Measurements from ENCODE around the gene CAMK2B.

CAMK2B gene

DNA sequence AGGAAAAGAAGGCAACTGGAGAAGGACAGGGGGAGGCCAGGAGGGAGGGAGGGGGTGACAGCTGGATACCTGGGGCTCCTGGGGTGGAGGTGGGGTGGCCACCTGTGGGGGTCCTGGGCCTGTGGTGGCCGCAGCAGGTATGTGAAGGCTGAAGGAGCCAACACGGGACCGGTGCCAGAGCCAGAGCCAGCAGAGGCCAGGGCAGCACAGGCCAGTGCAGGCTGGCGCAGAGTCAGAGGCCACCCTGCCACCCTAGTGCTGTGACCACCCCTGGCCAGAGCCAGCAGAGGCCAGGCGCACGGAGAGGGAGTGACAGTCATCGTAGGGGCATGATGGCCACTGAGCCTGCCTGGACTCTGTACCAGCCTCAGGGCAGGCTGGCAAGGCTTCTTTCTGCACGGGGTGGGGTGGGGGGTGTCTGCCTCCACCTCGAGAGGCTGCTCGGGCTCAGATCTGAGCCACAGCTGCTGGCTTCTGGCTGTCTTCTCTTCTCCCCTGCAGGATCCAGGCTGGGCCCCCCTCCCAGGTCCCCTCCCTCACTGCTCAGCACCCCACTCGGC is 95.8 kb downstream of the CAMK2B start:
- TF ChIP-seq, protein P1, sequence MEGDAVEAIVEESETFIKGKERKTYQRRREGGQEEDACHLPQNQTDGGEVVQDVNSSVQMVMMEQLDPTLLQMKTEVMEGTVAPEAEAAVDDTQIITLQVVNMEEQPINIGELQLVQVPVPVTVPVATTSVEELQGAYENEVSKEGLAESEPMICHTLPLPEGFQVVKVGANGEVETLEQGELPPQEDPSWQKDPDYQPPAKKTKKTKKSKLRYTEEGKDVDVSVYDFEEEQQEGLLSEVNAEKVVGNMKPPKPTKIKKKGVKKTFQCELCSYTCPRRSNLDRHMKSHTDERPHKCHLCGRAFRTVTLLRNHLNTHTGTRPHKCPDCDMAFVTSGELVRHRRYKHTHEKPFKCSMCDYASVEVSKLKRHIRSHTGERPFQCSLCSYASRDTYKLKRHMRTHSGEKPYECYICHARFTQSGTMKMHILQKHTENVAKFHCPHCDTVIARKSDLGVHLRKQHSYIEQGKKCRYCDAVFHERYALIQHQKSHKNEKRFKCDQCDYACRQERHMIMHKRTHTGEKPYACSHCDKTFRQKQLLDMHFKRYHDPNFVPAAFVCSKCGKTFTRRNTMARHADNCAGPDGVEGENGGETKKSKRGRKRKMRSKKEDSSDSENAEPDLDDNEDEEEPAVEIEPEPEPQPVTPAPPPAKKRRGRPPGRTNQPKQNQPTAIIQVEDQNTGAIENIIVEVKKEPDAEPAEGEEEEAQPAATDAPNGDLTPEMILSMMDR (IDR thresholded peaks at IDR 0.05; ENCODE audit: low read depth, low read length): no peak
- Histone ChIP-seq H3K4me1 (no peaks in the 10 kb centered on the region), H3K36me3 (no peaks in the 10 kb centered on the region), H3K4me3 (ENCODE audit: low read depth, low read length) (no peak overlapping the region), H3K27me3 (no peaks in the 10 kb centered on the region), H3K9me3 (no peaks in the 10 kb centered on the region)
- no peak for DNase-seq

- Histone ChIP-seq H3K4me1 (no peaks in the 10 kb centered on the region), H3K27me3 (no peaks in the 10 kb centered on the region), H3K36me3 (no peaks in the 10 kb centered on the region), H3K4me3 (ENCODE audit: low read depth, low read length) (no peak overlapping the region), H3K9me3 (no peaks in the 10 kb centered on the region)
- no peak for DNase-seq
- TF ChIP-seq, protein P1 (IDR thresholded peaks at IDR 0.05; ENCODE audit: low read depth, low read length): no peak
These were observed 96.6 kb downstream of the CAMK2B start for GRCh38 chr7:44228571-44229350.

GRCh38 chr7:44227911-44228310 is 97.5 kb downstream of the CAMK2B start:
- Histone ChIP-seq H3K9me3 (no peaks in the 10 kb centered on the region), H3K27me3 (no peaks in the 10 kb centered on the region), H3K36me3 (no peaks in the 10 kb centered on the region), H3K4me1 (no peaks in the 10 kb centered on the region), H3K4me3 (ENCODE audit: low read depth, low read length) (no peak overlapping the region)
- TF ChIP-seq, protein P1 (IDR thresholded peaks at IDR 0.05; ENCODE audit: low read depth, low read length): no peak
- DNase-seq: no peak

DNA sequence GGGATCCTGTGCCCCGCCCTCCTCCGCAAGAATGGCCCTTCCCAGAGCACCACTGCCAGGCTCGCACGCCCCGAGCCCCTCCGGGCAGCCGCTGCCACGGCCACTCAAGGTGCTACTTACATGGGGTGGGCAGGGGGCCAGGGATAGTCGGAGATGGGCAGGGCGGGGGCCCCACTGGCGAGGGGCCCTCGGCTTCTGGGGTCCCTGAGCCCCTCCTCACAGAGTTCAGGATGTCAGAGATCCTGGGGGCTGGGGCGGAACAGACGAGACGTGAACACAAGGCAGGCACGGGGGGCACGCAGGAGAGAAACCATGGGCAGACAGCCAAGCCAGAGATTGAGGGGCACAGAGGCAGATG is 99.0 kb downstream of the CAMK2B start:
- no peak overlapping the region for H3K4me3 ChIP-seq (ENCODE audit: low read depth, low read length)
- H3K4me1 ChIP-seq: no peaks in the 10 kb centered on the region
- no peaks in the 10 kb centered on the region for H3K27me3 ChIP-seq
- H3K9me3 ChIP-seq: no peaks in the 10 kb centered on the region
- TF ChIP-seq, protein P1 (IDR thresholded peaks at IDR 0.05; ENCODE audit: low read depth, low read length): no peak
- no peaks in the 10 kb centered on the region for H3K36me3 ChIP-seq
- no peak for DNase-seq

DNA sequence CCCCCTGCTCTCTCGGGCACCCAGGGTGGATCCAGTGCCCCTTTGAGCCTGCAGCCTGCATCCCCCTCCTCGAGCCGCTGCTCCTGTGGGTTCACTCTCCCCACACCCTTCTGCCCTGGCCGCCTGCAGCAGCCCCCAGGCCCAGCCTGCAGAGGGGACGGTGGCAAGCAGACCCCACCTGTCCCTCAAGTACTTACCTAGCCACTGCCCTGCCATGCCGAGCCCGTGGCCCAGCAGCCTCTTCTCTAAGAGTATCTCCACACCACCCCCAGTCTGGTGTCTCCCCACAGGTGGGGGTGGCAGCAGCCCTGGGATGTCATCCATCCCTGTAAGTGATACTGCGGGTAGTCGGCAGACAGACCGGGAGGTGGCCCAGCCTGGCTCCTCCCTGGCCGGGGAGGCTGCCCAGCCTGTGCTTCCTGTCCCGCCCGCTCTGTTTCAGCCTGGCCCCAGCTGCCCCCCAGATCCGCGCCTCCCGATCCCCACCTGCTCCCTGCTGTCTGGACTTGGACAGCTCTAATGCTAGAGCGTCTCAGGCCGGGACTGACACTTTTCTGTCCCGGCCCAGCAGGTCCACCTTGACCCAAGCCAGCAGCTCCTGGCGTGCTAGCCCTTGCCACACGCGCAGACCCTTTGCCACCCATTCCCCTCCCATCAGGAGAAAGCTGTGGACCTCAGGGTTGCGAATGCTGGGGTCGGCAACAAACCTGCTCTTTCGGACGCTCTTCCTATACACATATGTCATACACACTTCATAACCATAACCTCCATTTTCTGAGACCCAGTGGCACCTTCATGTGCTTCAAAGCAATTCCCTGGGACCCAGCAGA is 99.6 kb downstream of the CAMK2B start:
- Histone ChIP-seq H3K27me3 (no peaks in the 10 kb centered on the region), H3K4me1 (no peaks in the 10 kb centered on the region; the same call in 1 of the 2 replicates), H3K9me3 (no peaks in the 10 kb centered on the region), H3K4me3 (ENCODE audit: low read depth, low read length) (no peak overlapping the region), H3K36me3 (no peaks in the 10 kb centered on the region)
- TF ChIP-seq, protein P1 (IDR thresholded peaks at IDR 0.05; ENCODE audit: low read depth, low read length): no peak
- DNase-seq: no peak
